Stimulated activated CD4-positive, alpha-beta T cell treated with anti-CD3 and anti-CD28 coated beads, TNF-alpha, amount 100 ng/mL, for 48 hours (primary cell): ENCODE measurements around the gene MRPL49.
A peak's percentile ranks its signal among the peaks of the same experiment; 100 is the strongest.

ENCODE experiments used
- DNase-seq, 3 donors: peaks; one replicate each; pipeline ENCODE4 v3.0.0-alpha.2; 2020; ENCODE audit warnings: low read depth in 3 of 3

The MRPL49 gene

DNA sequence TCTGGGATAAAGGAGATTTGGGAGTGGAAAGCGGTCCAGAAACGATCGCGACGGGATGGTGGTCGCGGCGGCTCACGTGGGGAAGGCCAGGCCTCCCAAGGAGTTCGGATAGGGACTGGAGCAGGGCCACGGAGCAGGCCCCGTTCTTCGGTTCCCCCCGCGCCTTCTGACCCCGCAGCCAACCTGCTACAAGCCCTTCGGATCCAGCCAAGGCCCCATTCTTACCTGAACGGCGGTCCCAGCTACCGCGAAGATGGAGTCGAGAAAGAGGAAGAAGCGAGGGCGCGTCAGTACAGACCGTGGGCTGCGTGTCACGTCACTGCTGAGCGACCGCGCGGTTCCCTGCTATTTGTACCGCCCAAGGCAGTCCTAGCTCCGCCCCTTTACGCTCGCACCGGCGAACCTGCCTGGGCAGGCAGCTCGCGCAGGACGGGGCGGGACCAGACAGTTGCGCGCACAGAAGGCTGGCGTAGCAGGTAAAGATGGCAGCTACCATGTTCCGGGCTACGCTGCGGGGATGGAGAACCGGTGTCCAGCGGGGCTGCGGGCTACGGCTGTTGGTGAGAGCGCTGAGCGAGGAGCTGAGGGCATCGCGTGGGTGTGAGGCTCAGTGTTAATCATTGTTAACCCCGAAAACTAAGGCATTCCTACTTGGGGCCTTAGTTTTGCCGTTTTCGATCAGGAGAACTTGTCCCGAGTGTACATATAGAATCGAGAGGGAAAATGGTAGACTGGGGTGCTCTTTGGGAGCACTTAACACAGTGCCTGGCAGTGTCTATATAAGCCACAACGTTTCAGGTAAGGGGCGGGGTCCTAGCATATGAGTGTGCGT is at the start of gene MRPL49, which contains the start of gene FAU:
MRPL49 (plus strand) TSS at position 457 of the 832 bp plus-strand sequence; CDS start at position 483, 26 bp downstream.
FAU (minus strand) TSS at position 270 of the 832 bp plus-strand sequence. CDS start 321 bp downstream, outside the sequence.
- peak; percentile 97 to 99 (median 98) for DNase-seq

DNA sequence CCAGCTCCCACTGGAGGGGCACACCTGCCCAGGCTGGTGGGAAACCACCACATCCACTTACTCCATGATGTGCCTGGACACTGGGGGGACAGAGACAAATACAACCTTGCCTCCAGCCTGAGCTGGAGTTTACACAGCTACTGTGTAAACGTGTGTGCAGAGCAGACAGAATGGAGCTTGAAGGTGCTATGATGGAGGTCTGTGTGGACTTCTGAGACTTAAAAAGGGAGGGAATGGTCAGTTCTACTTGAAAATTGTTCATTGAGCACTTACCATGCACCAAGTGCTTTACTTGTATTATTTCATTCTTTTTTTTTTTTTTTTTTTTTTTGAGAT is 49.5 kb upstream of the MRPL49 start:
- no peak for DNase-seq

DNA sequence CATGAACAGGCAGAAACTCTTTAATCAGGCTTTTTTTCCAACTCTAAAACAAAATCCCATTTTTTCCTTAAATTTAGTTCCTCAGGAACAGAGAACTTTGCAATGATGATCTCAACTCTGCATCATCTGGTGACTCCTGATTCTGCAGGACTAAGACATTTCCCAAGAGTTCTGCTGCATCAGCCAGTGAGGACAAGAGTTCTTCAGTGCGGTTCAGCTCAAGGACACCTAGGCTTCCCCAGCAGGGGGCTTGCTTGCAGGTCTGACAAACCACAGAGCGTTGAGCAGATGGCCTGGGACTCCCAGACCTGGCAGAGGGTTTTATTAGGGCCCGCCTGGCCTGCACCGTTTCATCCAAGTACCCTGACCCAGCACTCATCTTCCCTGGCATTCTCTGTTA is 44.7 kb upstream of the MRPL49 start:
- DNase-seq, result no peak

DNA sequence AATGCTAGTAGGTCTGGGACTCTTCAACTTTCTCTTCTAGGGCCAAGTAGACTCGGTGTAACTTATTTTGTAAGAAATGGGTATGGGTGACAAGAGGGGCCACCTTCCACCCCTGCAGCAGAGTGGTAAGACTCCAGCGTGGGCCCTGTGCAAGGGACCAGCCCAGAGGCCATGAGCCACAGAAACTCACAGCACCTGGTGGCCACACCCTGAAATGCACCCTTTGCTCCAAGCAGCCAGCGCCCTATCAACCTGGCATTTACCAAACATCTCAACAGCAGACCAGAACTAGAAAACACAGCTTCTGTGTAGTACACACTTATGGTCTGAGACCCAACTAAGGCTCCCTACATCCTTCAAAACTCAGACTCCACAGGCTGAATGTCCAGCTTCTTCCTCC is 44.0 kb upstream of the MRPL49 start:
- DNase-seq, result peak; percentile 35 to 62 (median 40)

DNA sequence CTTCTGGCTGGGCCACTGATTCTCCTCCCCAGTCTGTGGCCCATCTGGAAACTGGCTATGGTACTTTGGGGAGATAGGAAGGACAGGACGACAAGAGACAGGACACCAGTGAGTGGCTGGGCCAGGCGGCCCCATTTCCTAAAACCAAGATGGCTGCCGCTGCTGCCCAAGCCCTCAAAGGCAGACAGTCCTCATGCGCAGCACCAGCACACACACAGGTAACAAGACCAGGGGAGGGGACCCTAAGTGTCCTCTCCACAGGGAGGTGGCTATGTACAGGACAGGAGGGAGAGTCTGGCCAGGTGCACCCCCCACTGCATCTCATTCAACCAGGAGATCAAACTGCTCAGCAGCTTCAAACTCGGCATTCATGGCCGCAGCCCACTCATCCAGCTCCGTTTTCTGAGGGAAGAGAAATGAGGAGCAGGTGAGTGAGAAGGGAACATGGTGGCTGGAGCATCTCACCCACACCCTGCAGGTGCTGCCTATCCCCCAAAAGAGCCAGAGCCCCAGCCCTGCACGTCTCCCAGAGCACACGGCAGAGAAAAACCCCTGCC is 43.3 kb upstream of the MRPL49 start:
- DNase-seq, result no peak

DNA sequence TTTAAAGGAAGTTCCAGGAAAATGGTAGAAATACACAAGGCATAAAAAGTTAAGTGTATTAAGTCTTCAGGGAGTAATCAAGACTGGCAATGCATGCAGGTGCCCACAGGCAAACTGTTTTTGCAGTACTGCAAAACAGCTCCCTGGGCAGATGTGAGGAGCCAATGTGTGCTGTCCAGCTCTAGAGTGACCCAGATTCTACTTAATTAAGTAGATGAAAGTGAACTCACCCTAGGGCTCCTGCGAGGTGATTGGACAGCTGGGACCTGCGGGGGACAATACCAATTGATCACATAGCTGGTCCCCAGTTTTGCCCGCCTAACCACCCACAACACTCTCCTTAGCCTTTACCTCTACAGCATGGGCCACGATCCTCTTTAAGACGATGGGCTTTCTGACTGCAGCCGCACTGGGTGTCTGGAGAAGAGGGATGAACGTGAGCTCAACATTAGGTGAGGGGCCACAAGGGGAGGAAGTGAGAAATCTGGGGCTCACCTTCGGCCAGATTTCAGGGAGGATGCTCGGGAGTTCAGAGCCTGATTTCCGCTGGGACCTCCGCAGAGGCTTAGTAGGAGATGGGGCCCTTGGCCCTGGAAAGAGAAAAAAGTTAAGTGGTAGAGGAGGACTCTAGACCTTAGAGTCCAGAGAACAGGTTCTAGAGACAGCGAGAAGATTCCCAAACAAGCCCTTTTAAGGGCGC is 38.8 kb upstream of the MRPL49 start:
- DNase-seq, result no peak

DNA sequence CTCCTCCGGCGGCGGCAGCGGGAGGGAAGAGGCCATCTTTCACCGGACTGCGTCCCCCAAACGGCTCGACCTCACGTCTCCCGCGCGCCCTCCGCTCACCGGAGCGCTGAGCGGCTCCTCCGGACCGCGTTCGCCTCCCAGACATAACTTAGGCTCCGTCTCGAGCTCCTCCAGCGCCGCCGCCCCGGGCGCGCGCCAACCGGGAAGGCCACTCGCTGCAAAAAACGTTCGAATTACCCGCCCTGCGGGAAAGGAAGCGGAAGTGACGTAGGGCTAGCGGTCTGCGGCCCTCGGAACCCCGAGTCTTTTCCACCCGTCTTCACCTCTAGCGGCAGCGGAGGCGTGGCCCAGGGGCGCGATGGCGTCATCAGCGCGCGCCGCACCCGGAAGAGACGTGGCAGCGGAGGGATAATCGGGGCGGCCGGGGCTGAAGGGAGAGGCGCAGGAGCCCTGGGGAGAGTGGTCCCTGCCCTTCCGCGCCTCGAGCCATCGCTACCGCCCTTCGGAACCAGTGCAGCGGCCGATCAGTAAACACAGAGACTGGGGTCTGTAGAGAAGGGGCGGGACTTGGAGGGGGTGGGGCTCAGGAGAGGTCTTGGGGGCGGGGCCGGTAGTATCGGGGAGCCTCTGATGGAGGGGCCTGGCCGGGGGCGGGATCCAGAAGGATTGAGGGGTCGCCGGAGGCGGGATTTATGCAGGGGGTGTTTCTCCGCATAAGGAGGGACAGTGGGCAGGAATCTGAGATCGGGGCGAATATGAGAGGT is 38.1 kb upstream of the MRPL49 start, which contains the start of the genes CDCA5 and ZFPL1:
CDCA5 (minus strand) TSS at position 207 of the 764 bp plus-strand sequence; CDS start at position 145, 62 bp downstream.
ZFPL1 (plus strand) TSS at position 389 of the 764 bp plus-strand sequence. CDS start 477 bp downstream, outside the sequence.
- peak; percentile 91 to 93 (median 93) for DNase-seq

DNA sequence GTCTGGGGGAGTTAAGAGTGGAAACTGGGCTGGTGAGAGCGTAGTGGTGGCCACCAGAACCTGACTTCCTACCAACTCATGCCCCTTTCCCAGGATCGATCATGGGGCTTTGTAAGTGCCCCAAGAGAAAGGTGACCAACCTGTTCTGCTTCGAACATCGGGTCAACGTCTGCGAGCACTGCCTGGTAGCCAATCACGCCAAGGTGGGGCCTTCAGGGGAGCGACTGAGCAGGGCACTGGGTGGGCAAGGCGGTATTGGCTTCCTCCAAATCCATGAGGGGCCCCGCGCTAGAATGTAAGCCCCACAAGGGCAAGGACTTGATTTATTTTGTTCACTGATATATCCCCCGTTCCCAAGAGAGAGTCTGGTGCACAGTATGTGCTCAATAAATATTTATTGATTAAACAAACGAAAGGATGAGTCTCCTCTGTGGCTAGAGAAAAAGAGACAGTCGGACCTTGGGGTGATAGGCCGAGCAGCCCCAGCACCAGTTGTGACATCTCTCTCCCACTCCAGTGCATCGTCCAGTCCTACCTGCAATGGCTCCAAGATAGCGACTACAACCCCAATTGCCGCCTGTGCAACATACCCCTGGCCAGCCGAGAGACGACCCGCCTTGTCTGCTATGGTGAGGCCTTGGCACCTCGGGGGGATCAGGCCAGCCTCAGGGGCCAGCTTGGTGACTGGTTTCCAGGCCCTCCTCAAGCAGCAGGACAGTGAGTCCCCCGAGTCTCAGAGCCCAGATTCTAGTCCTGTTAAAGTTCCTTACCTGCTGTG is 37.3 kb upstream of the MRPL49 start:
- DNase-seq, result no peak

DNA sequence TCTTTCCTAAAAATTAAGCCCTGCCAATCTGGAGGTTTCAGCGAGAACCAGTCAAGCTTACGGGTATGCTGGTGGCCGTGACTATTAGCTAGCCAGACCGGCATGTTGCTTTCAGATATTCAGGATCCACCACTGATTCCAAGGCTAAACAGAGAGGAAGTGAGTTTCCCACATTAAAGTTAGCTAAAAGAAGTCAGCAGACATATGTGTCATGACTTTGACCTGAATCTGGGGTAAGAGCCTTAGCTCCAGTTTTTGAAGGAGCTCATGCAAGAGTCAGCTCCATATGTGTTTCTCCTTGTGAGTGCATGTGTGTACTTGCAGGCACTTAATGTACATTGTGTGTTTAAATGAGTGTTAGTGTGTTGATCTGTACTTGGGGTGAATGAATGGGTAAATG is 36.7 kb upstream of the MRPL49 start:
- no peak for DNase-seq

DNA sequence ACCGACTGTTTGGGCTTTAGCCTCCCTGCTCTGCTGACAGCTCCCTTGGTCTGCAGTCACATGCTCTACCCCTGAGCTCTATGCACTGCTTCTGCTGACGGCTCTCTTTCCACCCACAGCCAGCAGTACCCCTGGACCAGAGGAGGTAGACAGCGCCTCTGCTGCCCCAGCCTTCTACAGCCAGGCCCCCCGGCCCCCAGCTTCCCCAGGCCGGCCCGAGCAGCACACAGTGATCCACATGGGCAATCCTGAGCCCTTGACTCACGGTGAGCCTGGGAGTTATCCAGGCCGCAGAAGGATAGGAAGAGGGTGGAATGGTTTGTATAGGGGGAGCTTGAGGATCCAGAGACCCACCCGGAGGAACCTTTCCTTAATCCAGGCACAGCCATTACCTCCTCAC is 35.3 kb upstream of the MRPL49 start:
- DNase-seq, result no peak

DNA sequence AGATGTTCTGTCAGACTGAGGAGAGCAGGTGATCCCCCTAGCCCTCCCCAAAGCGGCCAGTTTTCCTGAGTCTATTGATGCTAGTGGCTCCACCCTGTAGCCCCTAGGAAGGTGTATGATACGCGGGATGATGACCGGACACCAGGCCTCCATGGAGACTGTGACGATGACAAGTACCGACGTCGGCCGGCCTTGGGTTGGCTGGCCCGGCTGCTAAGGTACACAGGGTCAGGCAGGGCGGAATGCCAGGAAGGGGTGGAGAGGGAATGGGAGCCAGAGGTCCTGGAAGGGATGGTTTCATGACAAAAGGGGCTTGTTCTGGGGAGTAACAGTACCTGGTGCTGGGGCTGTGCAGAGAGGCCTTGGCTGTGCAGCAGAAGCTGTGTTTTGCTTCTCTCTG is 34.9 kb upstream of the MRPL49 start:
- no peak for DNase-seq

DNA sequence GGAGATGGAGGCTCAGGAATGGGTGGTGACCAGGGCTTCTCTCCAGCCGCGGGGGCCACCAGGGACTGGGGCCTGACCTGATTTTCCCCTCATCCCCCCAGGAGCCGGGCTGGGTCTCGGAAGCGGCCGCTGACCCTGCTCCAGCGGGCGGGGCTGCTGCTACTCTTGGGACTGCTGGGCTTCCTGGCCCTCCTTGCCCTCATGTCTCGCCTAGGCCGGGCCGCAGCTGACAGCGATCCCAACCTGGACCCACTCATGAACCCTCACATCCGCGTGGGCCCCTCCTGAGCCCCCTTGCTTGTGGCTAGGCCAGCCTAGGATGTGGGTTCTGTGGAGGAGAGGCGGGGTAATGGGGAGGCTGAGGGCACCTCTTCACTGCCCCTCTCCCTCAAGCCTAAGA is 34.3 kb upstream of the MRPL49 start:
- DNase-seq, result no peak

DNA sequence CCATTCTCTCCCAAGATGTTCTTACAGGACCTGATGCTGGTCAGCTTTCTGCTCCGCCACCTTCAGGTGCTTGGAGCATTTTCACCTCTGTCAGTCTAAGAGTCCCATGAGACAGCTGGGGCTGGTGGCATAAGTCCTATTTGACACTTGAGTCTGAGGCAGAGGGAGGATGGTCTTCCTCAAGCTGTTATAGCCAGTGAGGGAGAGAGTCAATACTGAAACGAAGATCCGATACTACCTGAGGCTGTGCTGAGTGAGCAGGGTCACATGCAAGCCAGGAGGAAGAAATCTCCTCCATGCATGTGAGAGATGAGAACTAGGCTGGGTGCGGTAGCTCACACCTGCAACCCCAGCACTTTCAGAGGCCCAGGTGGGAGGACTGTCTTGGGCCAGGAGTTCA is 32.5 kb upstream of the MRPL49 start:
- no peak for DNase-seq

DNA sequence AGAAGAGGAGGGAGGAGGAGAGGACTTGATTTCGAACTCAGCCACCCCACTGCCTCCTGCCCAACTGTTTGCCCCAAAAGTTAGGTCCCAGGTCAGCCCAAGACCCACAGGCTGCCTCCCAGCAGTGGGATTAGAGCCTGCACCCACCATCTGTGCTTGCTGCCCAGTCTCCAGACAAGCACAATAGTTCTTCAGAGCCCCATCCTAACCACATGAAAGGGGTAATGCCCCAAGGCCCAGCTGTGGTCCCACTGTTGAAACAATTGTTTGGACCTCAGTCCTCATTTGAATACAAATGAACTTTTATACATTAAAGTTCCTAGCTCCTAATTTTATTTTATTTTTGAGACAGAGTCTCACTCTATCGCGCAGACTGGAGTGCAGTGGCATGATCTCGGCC is 31.5 kb upstream of the MRPL49 start:
- DNase-seq, result no peak

DNA sequence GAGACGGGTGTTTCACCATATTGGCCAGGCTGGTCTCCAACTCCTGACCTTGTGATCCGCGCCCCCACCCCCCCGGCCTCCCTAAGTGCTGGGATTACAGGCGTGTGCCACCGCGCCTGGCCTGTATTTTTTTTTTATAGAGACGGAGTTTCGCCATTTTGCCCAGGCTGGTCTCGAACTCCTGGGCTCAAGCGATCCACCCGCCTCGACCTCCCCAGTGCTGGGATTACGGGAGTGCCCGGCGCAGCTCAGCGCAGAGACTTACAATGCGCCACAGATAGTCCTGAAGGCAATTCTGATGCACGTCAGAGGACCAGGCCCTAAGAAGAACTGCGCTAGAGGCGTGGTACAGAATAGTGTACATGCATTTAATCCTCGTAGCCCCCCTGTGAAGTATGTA is 26.7 kb upstream of the MRPL49 start:
- no peak for DNase-seq

DNA sequence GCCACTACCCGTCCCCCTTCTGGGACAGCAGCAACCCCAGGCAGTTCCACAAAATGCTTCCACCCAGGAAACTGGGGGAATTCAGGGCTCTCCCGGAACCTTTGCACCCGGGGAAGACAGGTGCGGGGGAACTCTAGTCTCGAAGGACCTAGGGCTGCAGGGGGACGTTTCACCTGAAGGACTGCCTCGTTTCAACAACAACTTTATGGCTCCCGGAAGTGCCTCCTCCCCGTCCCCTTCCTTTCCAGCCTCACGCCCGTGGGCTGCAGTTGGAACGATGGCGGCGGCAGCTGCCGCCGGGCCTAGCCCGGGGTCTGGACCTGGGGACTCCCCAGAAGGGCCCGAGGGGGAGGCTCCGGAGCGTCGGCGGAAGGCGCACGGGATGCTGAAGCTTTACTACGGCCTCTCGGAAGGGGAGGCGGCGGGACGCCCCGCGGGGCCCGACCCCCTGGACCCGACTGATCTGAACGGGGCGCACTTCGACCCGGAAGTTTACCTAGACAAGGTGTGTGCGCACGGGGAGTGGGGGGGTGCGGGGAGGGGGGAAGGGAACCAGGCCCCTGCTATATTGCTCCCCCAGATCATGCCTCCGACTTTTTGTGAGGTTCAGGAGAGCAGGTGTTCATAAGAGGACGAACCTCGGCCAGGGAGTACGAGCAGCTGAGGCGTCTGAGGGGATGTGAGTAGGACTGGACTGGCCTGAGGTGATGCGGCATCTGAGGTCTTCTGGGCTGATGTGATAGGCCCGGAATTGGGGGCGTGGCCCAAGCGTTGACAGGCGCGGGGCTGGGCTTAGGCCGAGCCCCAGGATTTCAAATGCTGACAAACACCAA is 25.9 kb upstream of the MRPL49 start, which contains the start of gene VPS51:
VPS51 (plus strand) TSS at position 241 of the 833 bp plus-strand sequence; CDS start at position 278, 37 bp downstream.
- peak; percentile 65 to 86 (median 76) for DNase-seq

DNA sequence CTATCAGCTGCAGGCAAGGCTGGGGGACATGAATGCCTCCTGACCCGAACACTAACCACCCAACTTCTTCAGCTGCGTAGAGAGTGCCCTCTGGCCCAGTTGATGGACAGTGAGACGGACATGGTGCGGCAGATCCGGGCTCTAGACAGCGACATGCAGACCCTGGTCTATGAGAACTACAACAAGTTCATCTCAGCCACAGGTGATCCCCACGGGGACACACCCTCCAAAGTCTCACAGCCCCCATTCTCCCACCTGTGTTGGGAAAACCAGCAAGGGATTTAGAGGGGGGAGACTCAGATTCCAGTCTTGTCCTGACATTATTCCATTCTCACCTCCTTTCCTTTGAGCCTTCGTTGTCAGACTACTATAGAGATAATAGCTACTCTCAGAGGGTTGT is 25.2 kb upstream of the MRPL49 start:
- no peak for DNase-seq

DNA sequence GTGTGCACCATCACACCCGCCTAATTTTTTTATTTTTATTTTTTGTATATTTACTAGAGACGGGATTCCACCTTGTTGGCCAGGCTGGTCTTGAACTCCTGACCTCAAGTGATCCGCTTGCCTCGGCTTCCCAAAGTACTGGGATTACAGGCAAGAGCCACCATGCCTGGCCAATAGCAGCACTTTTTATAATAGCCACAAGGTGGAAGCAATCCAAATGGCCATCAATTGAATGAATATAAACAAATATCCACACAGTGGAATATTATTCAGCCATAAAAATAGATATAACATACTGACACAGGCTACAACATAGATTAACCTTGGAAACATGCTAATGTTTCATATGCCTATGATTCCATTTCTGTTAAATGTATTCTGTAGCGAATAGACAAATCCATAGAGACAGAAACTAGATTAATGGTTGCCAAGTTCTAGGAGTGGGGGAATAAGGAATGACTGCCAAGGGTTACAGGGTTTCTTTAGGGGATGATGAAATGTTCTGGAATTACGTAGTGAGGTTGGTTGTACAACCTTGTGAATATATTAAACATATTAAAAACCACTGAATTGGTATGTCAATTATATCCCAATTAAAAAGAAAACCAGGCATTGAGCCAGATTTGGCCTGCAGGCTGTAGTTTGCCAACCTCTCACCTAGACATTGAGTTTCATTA is 21.3 kb upstream of the MRPL49 start:
- DNase-seq, result no peak
